Natural killer cell treated with Interleukin-12 subunit alpha and Interleukin-12 subunit beta and Interleukin-15 and Interleukin-18, amount 100 ng/mL, for 72 hours (primary cell): Measurements from ENCODE around the gene SPTSSA. TPM values are rescaled to one million over a fixed set of nuclear protein-coding genes. Genes with fewer than 3 reads are reported as not detected.
"Not testable (repeated sequence)": the region's sequence is repeated elsewhere in the genome, so short reads cannot be mapped to it uniquely, and the experiment has no call there.

Experiments
- ATAC-seq, 2 donors: fragments of 150-1000 bp; cut with Tn5 transposase in 1 of 2; sonication (Bioruptor Pico), chemical (Tn5 transposase) in 1 of 2; 2 replicates each; pipeline ENCODE4 v1.10.0; 2021
- DNase-seq: peaks from one replicate; pipeline ENCODE4 v3.0.0; 2022; ENCODE audit warnings: low spot score
- H3K27ac Mint-ChIP-seq, 2 donors: 1 replicate in 1 of 2; 2 replicates in 1 of 2; pipeline ENCODE4 v1.8.0; 2022; ENCODE audit warnings: mixed read lengths in 2 of 2, mild to moderate bottlenecking in 1 of 2, moderate library complexity in 1 of 2
- H3K27me3 Mint-ChIP-seq, 2 donors: 1 replicate in 1 of 2; 2 replicates in 1 of 2; pipeline ENCODE4 v1.8.0; 2022; ENCODE audit warnings: mixed read lengths in 2 of 2
- H3K36me3 Mint-ChIP-seq: one replicate; pipeline ENCODE4 v1.8.0; 2022; ENCODE audit warnings: mixed read lengths
- H3K4me1 Mint-ChIP-seq, 2 donors: 1 replicate in 1 of 2; 2 replicates in 1 of 2; pipeline ENCODE4 v1.8.0; 2022; ENCODE audit warnings: low read depth in 2 of 2, mixed read lengths in 2 of 2, mild to moderate bottlenecking in 1 of 2
- H3K4me3 Mint-ChIP-seq: one replicate; pipeline ENCODE4 v1.8.0; 2022; ENCODE audit warnings: mixed read lengths
- H3K9me3 Mint-ChIP-seq: 2 replicates; pipeline ENCODE4 v1.8.0; 2022; ENCODE audit warnings: mixed read lengths
- total RNA-seq, 2 donors: library from RNA; stranded (reverse); gene quantifications; one replicate each; pipeline ENCODE4 v1.2.3, GENCODE V29; 2022

SPTSSA gene
- total RNA-seq, 2 donors from 2014 or later: 7.7 to 8.9 TPM

DNA sequence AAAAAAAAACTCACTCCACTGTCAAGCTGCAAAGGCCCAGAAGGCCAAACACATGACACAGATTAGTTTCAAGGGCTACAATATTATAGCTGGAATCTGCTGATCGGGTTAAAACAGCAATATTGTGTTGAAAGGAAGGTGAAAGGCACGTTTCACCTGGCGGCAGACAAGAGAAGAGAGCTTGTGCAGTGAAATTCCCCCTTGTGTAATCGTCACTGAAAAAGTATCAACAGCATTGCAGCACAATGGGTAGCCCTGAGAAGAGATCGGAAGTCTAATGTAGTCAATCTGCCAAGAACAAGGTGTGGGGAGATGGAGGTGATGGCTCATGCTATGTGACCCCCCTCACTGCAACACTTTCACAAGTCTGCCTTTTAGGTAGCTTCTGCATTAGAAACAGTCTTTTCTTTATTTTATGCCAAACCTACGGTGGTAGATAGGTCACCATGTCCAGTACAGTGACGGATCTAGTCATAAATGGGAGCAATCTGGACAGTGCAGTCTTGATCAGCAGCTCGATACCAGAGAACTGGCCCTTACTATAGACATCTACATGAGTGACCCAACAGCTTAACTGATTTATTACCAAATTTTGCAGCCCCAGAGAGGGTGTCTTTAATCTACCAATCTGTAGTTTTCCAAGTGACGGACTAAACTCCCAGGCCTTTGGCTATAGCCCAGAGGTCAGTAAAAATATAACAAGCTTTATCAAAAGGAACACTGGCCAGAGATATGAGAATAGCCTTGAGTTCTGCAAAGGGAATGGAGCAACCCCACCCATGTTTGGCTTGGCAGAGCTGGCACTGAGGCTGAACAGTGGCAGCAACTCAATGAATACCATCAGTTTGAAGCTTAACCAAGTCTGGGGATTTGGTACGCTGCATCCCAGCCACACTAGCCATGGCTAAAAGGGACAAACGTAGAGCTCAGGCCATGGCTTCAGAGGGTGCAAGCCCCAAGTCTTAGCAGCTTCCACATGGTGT lies 35.4 kb downstream of the SPTSSA start:
- Mint-ChIP-seq H3K4me1 (no peaks in the 10 kb centered on the region), H3K27ac (no peak overlapping the region), H3K27me3 (peaks cover 0 to 5% of the 10 kb centered on the region in 2 donors), H3K4me3 (no peak overlapping the region), H3K9me3 (peaks cover under 1% of the 10 kb centered on the region), H3K36me3 (no peaks in the 10 kb centered on the region)
- ATAC-seq (no peak), DNase-seq (no peak)

GRCh38 chr14:34425095-34425851 lies 36.8 kb downstream of the SPTSSA start:
- no peak overlapping the region for H3K27ac Mint-ChIP-seq
- ATAC-seq: no peak

DNA sequence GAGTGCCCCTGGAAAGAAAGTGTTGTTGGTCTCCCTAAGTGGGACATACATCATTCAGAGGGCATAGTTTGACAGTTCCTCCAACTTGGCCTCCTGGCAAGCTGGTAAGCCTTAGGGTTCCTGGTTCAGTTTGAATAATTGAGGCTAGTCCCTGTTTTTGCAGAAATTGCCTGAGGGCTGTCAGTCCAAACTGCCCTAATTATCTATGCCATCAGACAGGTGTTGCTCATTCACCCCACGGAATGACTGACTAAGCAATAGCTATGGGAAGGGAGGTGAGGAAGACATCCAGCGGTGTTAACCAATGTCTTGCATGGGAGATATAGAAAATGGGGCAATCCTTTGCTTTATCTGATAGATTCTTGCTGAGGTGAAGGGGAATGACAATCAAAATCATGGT lies 37.6 kb downstream of the SPTSSA start:
- no peaks in the 10 kb centered on the region for H3K4me1 Mint-ChIP-seq
- no peak overlapping the region for H3K4me3 Mint-ChIP-seq
- H3K36me3 Mint-ChIP-seq: no peaks in the 10 kb centered on the region
- no peak for ATAC-seq
- H3K27me3 Mint-ChIP-seq: peaks cover 0 to 7% of the 10 kb centered on the region in 2 donors
- H3K27ac Mint-ChIP-seq: no peak overlapping the region
- H3K9me3 Mint-ChIP-seq: peaks cover 6% of the 10 kb centered on the region
- no peak for DNase-seq

More at GRCh38 chr14:34425095-34425851, 36.8 kb downstream of the SPTSSA start:
- Mint-ChIP-seq H3K4me3 (no peak overlapping the region), H3K9me3 (peaks cover 6% of the 10 kb centered on the region), H3K4me1 (no peaks in the 10 kb centered on the region), H3K27me3 (peaks cover 0 to 7% of the 10 kb centered on the region in 2 donors), H3K36me3 (no peaks in the 10 kb centered on the region)
- DNase-seq: no peak

DNA sequence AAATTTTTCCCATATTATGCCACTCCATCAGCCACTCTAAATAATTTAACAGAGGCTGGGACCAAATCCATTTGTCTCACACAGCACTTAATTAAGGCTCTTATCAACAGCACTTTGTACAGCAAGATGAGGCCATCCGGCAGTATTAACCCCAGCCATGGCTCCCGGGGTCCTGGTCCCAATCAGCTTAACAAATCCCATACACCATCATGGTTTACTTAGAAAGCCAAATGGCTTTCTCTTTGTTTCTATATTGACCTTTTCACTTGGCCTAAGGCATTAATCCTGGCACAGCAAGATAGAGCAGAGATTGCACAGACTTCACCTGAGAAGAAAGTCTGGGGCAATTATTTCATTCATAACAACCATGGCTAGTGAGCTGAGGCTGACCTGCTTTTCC lies 38.6 kb downstream of the SPTSSA start:
- Mint-ChIP-seq H3K9me3 (peaks cover 6% of the 10 kb centered on the region), H3K27me3 (peaks cover 0 to 9% of the 10 kb centered on the region in 2 donors), H3K36me3 (no peaks in the 10 kb centered on the region), H3K27ac (no peak overlapping the region), H3K4me1 (no peaks in the 10 kb centered on the region), H3K4me3 (no peak overlapping the region)
- DNase-seq: no peak
- ATAC-seq: no peak

- no peak overlapping the region for H3K27ac Mint-ChIP-seq
- peaks cover 6% of the 10 kb centered on the region for H3K36me3 Mint-ChIP-seq
- ATAC-seq (no peak), DNase-seq (no peak)
- H3K9me3 Mint-ChIP-seq: peaks cover 6% of the 10 kb centered on the region
- peaks cover 11 to 13% of the 10 kb centered on the region in 2 donors for H3K27me3 Mint-ChIP-seq
- peaks cover 0 to 4% of the 10 kb centered on the region in 2 donors for H3K4me1 Mint-ChIP-seq
- no peak overlapping the region for H3K4me3 Mint-ChIP-seq
These were observed 41.4 kb downstream of the SPTSSA start for GRCh38 chr14:34420547-34421150.

GRCh38 chr14:34409721-34410120 lies 52.3 kb downstream of the SPTSSA start:
- ATAC-seq (no peak), DNase-seq (no peak)
- peaks cover 17% of the 10 kb centered on the region for H3K36me3 Mint-ChIP-seq
- no peaks in the 10 kb centered on the region for H3K4me1 Mint-ChIP-seq
- no peak overlapping the region for H3K27ac Mint-ChIP-seq
- peaks cover 6 to 17% of the 10 kb centered on the region in 2 donors for H3K27me3 Mint-ChIP-seq
- no peak overlapping the region for H3K4me3 Mint-ChIP-seq
- H3K9me3 Mint-ChIP-seq: peaks cover 7% of the 10 kb centered on the region

DNA sequence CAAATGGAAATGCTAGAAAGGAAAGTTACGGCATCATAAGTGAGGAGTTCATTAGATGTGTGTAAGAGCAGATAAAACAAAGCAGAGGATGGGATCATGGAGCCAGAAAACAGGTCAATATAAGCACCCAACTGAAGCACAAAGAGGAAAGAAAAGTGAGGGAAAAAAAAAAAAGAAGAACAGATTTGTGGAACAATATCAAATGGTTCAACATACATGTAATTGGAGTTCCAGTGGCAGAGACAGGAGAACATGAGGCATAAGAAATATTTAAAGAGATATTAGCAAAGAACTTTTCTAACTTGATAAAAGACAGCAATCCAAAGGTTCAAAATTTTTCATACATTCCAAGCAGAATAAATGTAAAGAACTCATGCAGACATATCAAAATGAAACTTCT lies 54.1 kb downstream of the SPTSSA start:
- Mint-ChIP-seq H3K36me3 (peaks cover 17% of the 10 kb centered on the region), H3K27me3 (peaks cover 9 to 17% of the 10 kb centered on the region in 2 donors), H3K4me3 (no peak overlapping the region), H3K27ac (no peak overlapping the region), H3K4me1 (no peaks in the 10 kb centered on the region), H3K9me3 (peaks cover 7% of the 10 kb centered on the region)
- no peak for ATAC-seq
- DNase-seq: no peak

- DNase-seq: no peak
- Mint-ChIP-seq H3K27me3 (peaks cover 5 to 17% of the 10 kb centered on the region in 2 donors), H3K27ac (no peak overlapping the region), H3K4me3 (no peak overlapping the region), H3K36me3 (peaks cover 6% of the 10 kb centered on the region), H3K4me1 (no peaks in the 10 kb centered on the region), H3K9me3 (peaks cover 3% of the 10 kb centered on the region)
- no peak for ATAC-seq
These were observed 57.6 kb downstream of the SPTSSA start for GRCh38 chr14:34404416-34404815.

DNA sequence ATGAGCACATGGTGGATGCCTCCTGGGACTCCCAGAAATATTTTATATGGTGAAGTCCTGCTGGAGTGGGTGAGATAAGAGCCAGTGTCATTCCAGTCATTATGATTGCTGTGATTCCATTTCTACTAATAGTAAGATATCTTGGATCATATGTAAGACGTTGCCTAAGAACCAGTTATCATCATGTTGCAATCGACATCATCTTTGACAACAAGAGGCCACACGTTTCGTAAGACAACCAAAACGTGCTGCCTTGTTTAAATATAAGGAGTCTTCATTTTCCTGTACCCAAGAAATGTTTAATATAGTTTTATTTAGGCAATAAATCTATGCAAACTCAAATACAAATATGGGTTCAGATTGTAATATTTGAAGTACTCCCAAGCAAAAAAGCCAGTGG lies 58.4 kb downstream of the SPTSSA start:
- no peak for DNase-seq
- ATAC-seq: no peak
- Mint-ChIP-seq H3K4me3 (no peak overlapping the region), H3K36me3 (peaks cover 6% of the 10 kb centered on the region), H3K27ac (no peak overlapping the region), H3K9me3 (peaks cover 3% of the 10 kb centered on the region), H3K27me3 (peaks cover 8 to 17% of the 10 kb centered on the region in 2 donors), H3K4me1 (no peaks in the 10 kb centered on the region)

GRCh38 chr14:34398024-34398423 lies 64.0 kb downstream of the SPTSSA start:
- DNase-seq (no peak), ATAC-seq (no peak)
- Mint-ChIP-seq H3K4me3 (no peak overlapping the region), H3K9me3 (no peaks in the 10 kb centered on the region), H3K27ac (no peak overlapping the region), H3K4me1 (no peaks in the 10 kb centered on the region), H3K27me3 (peaks cover 8 to 22% of the 10 kb centered on the region in 2 donors), H3K36me3 (peaks cover 8% of the 10 kb centered on the region)

DNA sequence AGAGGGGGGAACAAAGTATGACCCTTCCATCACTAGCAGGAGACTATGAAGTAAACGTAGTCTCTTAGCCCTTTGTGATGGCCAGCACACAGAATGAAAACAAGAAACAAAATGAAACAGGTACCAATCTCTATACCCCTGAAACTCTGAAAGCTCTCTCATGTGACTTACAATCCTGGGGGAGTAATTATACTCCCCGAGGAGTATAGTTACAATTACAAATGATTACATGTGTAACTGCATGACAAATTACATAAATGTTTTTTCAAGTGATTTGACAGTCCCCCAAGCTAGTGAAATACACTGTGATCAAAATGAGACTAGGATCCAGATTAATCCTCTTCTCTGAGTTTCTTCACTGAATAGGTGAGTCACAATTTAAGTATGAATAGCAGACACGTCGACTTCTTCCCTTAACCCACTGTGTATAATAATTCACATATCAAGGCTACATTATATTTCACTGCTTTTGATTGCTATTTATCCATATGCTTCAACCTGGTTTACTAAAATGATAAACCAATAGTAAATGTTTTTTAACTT lies 74.0 kb downstream of the SPTSSA start:
- peaks cover 6% of the 10 kb centered on the region for H3K36me3 Mint-ChIP-seq
- no peak overlapping the region for H3K27ac Mint-ChIP-seq
- peaks cover 3% of the 10 kb centered on the region for H3K9me3 Mint-ChIP-seq
- DNase-seq (no peak), ATAC-seq (no peak)
- H3K27me3 Mint-ChIP-seq: peaks cover 7 to 14% of the 10 kb centered on the region in 2 donors
- no peak overlapping the region for H3K4me3 Mint-ChIP-seq
- H3K4me1 Mint-ChIP-seq: no peaks in the 10 kb centered on the region

DNA sequence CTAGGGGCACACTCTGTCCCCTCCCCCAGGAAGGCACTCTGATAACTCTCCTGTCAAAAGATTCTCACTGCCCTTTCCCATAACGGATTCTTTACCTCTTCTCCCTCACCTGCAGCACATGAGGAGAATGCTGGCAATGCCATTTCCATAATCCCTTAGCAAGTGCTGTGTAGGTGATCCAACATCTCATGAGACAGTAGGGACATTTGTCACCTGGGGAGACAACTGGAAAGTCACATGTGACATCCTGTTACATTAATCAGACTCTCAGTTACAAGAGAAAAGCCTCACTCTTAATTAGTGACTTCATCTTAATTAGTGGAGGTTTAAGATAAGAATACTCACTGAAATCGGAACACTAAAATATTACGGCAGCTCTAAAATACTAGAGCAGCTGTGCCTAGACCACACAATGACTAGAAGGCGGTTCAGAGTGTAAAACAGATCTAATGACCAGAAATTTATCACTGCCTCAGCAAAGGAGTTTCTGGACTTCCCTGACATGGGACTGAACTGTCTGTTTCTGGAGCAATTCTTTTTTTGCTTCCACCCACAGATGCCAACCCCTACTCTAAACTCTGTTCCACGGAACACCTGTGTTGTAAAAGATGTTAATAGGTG lies 75.1 kb downstream of the SPTSSA start:
- ATAC-seq: no peak
- Mint-ChIP-seq H3K27me3 (peaks cover 7 to 14% of the 10 kb centered on the region in 2 donors), H3K9me3 (peaks cover 3% of the 10 kb centered on the region), H3K27ac (no peak overlapping the region), H3K4me3 (no peak overlapping the region), H3K4me1 (no peaks in the 10 kb centered on the region), H3K36me3 (peaks cover 6% of the 10 kb centered on the region)
- no peak for DNase-seq

GRCh38 chr14:34385881-34386280 lies 76.2 kb downstream of the SPTSSA start:
- H3K27me3 Mint-ChIP-seq: peaks cover 7 to 14% of the 10 kb centered on the region in 2 donors
- H3K36me3 Mint-ChIP-seq, H3K27ac Mint-ChIP-seq, ATAC-seq, H3K4me1 Mint-ChIP-seq, H3K4me3 Mint-ChIP-seq, H3K9me3 Mint-ChIP-seq, DNase-seq: not testable (repeated sequence)
